HFFc6 (cell line): ENCODE measurements around the gene NPAS2. TPM values are rescaled to one million over a fixed set of nuclear protein-coding genes. Genes with fewer than 3 reads are reported as not detected.

ENCODE experiments used
- DNase-seq: peaks from one replicate; pipeline ENCODE4 v3.0.0-alpha.2; 2018
- H3K27ac Mint-ChIP-seq: 2 replicates; pipeline ENCODE4 v1.8.0; 2020; ENCODE audit warnings: mild to moderate bottlenecking, mixed read lengths
- H3K27me3 Mint-ChIP-seq: 2 replicates; pipeline ENCODE4 v1.8.0; 2021; ENCODE audit warnings: mild to moderate bottlenecking, moderate library complexity, mixed read lengths; ENCODE audit not compliant: insufficient read depth
- H3K36me3 Mint-ChIP-seq: 2 replicates; pipeline ENCODE4 v1.8.0; 2021; ENCODE audit warnings: low read depth, mixed read lengths
- H3K4me1 Mint-ChIP-seq: 2 replicates; pipeline ENCODE4 v1.8.0; 2020; ENCODE audit warnings: low read depth, mixed read lengths
- H3K4me3 Mint-ChIP-seq: 2 replicates; pipeline ENCODE4 v1.8.0; 2020; ENCODE audit warnings: mild to moderate bottlenecking, moderate library complexity, mixed read lengths
- H3K9me3 Mint-ChIP-seq: 2 replicates; pipeline ENCODE4 v1.8.0; 2020; ENCODE audit warnings: mild to moderate bottlenecking, mixed read lengths
- CTCF ChIP-seq: fragments of 200-600 bp; sonication (generic); IDR thresholded peaks from 2 replicates; pipeline ENCODE4 v1.5.0; 2021; ENCODE audit warnings: antibody characterized with exemption, mild to moderate bottlenecking
- total RNA-seq, 6 experiments: library from RNA; stranded (reverse); fragmentation: NEBNext Ultra II Directional; extraction: Animal tissue kit (Norgen Biotek cat#: 25700); gene quantifications; 2 replicates in 1 of 6; 3 replicates in 5 of 6; pipeline ENCODE4 v1.2.3, GENCODE V29; 2021

The NPAS2 gene
- total RNA-seq, 6 experiments from 2014 or later: 8.8 to 14.7 (median 9.3) TPM

- H3K4me3 Mint-ChIP-seq: no peak overlapping the region
- no peak for DNase-seq
- no peaks in the 10 kb centered on the region for H3K36me3 Mint-ChIP-seq
- H3K27me3 Mint-ChIP-seq: peaks cover 3% of the 10 kb centered on the region
- H3K9me3 Mint-ChIP-seq: no peaks in the 10 kb centered on the region
- H3K27ac Mint-ChIP-seq: no peak overlapping the region
- TF ChIP-seq CTCF: no peak
- peaks cover 38% of the 10 kb centered on the region for H3K4me1 Mint-ChIP-seq
Observed at GRCh38 chr2:100888601-100889000, 68.7 kb downstream of the NPAS2 start.

GRCh38 chr2:100889286-100889685, 69.3 kb downstream of the NPAS2 start:
- Mint-ChIP-seq H3K9me3 (no peaks in the 10 kb centered on the region), H3K4me1 (peaks cover 38% of the 10 kb centered on the region), H3K4me3 (no peak overlapping the region), H3K36me3 (no peaks in the 10 kb centered on the region), H3K27ac (no peak overlapping the region), H3K27me3 (peaks cover 3% of the 10 kb centered on the region)
- DNase-seq: no peak
- no peak for TF ChIP-seq CTCF

- H3K27me3 Mint-ChIP-seq: peaks cover 4% of the 10 kb centered on the region
- H3K36me3 Mint-ChIP-seq: no peaks in the 10 kb centered on the region
- H3K27ac Mint-ChIP-seq: peak overlapping the region; percentile 83
- H3K4me3 Mint-ChIP-seq: peak overlapping the region; percentile 73
- TF ChIP-seq CTCF: no peak
- peaks cover 45% of the 10 kb centered on the region for H3K4me1 Mint-ChIP-seq
- H3K9me3 Mint-ChIP-seq: no peaks in the 10 kb centered on the region
- DNase-seq: peak; percentile 70
Observed at GRCh38 chr2:100891906-100892642, 72.1 kb downstream of the NPAS2 start.

GRCh38 chr2:100893392-100894104, 73.6 kb downstream of the NPAS2 start:
- Mint-ChIP-seq H3K4me1 (peaks cover 38% of the 10 kb centered on the region), H3K27ac (no peak overlapping the region), H3K9me3 (no peaks in the 10 kb centered on the region), H3K4me3 (no peak overlapping the region), H3K36me3 (no peaks in the 10 kb centered on the region; the same call in 1 of the 2 replicates), H3K27me3 (peaks cover 3% of the 10 kb centered on the region)
- no peak for DNase-seq
- TF ChIP-seq CTCF: no peak

- H3K36me3 Mint-ChIP-seq: no peaks in the 10 kb centered on the region; the same call in 1 of the 2 replicates
- no peaks in the 10 kb centered on the region for H3K9me3 Mint-ChIP-seq
- peaks cover 3% of the 10 kb centered on the region for H3K27me3 Mint-ChIP-seq
- H3K4me1 Mint-ChIP-seq: peaks cover 38% of the 10 kb centered on the region
- H3K4me3 Mint-ChIP-seq: no peak overlapping the region
- DNase-seq: no peak
- no peak for TF ChIP-seq CTCF
- no peak overlapping the region for H3K27ac Mint-ChIP-seq
Observed at GRCh38 chr2:100894105-100894795, 74.3 kb downstream of the NPAS2 start.
